H9 (cell line): ENCODE data around the gene SUMO2. TPM values are rescaled to one million over a fixed set of nuclear protein-coding genes. Genes with fewer than 3 reads are reported as not detected.

Experiments used
- DNase-seq: peaks from one replicate; pipeline ENCODE4 v3.0.0-alpha.2; 2017
- H2AFZ ChIP-seq: one replicate; pipeline ENCODE4 v1.6.1; 2013; ENCODE audit warnings: mild to moderate bottlenecking, low read length, control low read depth, moderate library complexity
- H2AK5ac ChIP-seq: 2 replicates; pipeline ENCODE4 v1.6.1; 2013; ENCODE audit warnings: low read length, control low read depth, mixed read lengths; ENCODE audit not compliant: insufficient read length
- H2BK120ac ChIP-seq: one replicate; pipeline ENCODE4 v1.6.1; 2013; ENCODE audit warnings: low read depth, mild to moderate bottlenecking, low read length, control low read depth, inconsistent platforms; ENCODE audit not compliant: poor library complexity, severe bottlenecking
- H2BK12ac ChIP-seq: 2 replicates; pipeline ENCODE4 v1.6.1; 2013; ENCODE audit warnings: low read length, control low read depth, mixed read lengths, low read depth; ENCODE audit not compliant: insufficient read length
- H2BK15ac ChIP-seq: 2 replicates; pipeline ENCODE4 v1.6.1; 2013; ENCODE audit warnings: low read depth, low read length, control low read depth
- H2BK20ac ChIP-seq: one replicate; pipeline ENCODE4 v1.6.1; 2013; ENCODE audit warnings: low read depth, mild to moderate bottlenecking, low read length, control low read depth, inconsistent platforms; ENCODE audit not compliant: poor library complexity, severe bottlenecking
- H2BK5ac ChIP-seq: 2 replicates; pipeline ENCODE4 v1.6.1; 2013; ENCODE audit warnings: low read length, control low read depth, mixed read lengths; ENCODE audit not compliant: insufficient read length
- H3K14ac ChIP-seq: 2 replicates; pipeline ENCODE4 v1.6.1; 2013; ENCODE audit warnings: low read length, control low read depth; ENCODE audit not compliant: insufficient read depth
- H3K18ac ChIP-seq: 2 replicates; pipeline ENCODE4 v1.6.1; 2013; ENCODE audit warnings: low read depth, mild to moderate bottlenecking, mixed read lengths, low read length, control low read depth; ENCODE audit not compliant: insufficient read length
- H3K23ac ChIP-seq: 2 replicates; pipeline ENCODE4 v1.6.1; 2013; ENCODE audit warnings: low read length, control low read depth, mixed read lengths, low read depth; ENCODE audit not compliant: insufficient read length
- H3K23me2 ChIP-seq: 2 replicates; pipeline ENCODE4 v1.6.1; 2013; ENCODE audit warnings: low read depth, mild to moderate bottlenecking, mixed read lengths, low read length, control low read depth; ENCODE audit not compliant: insufficient read length, poor library complexity, severe bottlenecking
- H3K27ac ChIP-seq: 2 replicates; pipeline ENCODE4 v1.5.1; 2013; ENCODE audit warnings: low read length, control low read depth, mixed read lengths, low read depth; ENCODE audit not compliant: insufficient read length
- H3K27me3 ChIP-seq: 2 replicates; pipeline ENCODE4 v1.6.1; 2013; ENCODE audit warnings: low read length, control low read depth, inconsistent platforms; ENCODE audit not compliant: insufficient read depth
- H3K4ac ChIP-seq: 2 replicates; pipeline ENCODE4 v1.6.1; 2013; ENCODE audit warnings: low read depth, mild to moderate bottlenecking, control low read depth, inconsistent platforms, low read length, moderate library complexity
- H3K4me1 ChIP-seq: 2 replicates; pipeline ENCODE4 v1.6.1; 2013; ENCODE audit warnings: low read length, control low read depth, inconsistent platforms; ENCODE audit not compliant: insufficient read depth
- H3K4me2 ChIP-seq: 2 replicates; pipeline ENCODE4 v1.6.1; 2013; ENCODE audit warnings: low read length, control low read depth, mixed read lengths; ENCODE audit not compliant: insufficient read length, insufficient read depth
- H3K56ac ChIP-seq: 2 replicates; pipeline ENCODE4 v1.6.1; 2013; ENCODE audit warnings: low read depth, mild to moderate bottlenecking, mixed read lengths, low read length, control low read depth; ENCODE audit not compliant: insufficient read length
- H3K79me1 ChIP-seq: 2 replicates; pipeline ENCODE4 v1.6.1; 2013; ENCODE audit warnings: low read depth, mild to moderate bottlenecking, moderate library complexity, low read length, control low read depth, inconsistent platforms; ENCODE audit not compliant: insufficient read depth, poor library complexity, severe bottlenecking
- H3K79me2 ChIP-seq: 2 replicates; pipeline ENCODE4 v1.6.1; 2013; ENCODE audit warnings: low read length, control low read depth, inconsistent platforms; ENCODE audit not compliant: insufficient read depth
- H3K9ac ChIP-seq: 2 replicates; pipeline ENCODE4 v1.6.1; 2013; ENCODE audit warnings: low read length, control low read depth, mixed read lengths; ENCODE audit not compliant: insufficient read length; ENCODE audit errors: extremely low read depth
- H3K9me3 ChIP-seq: one replicate; pipeline ENCODE4 v1.6.1; 2013; ENCODE audit warnings: low read depth, low read length, inconsistent platforms; ENCODE audit not compliant: control insufficient read depth
- H3T11ph ChIP-seq: one replicate; pipeline ENCODE4 v1.6.1; 2013; ENCODE audit warnings: mild to moderate bottlenecking, low read length, control low read depth, inconsistent platforms
- H4K20me1 ChIP-seq: one replicate; pipeline ENCODE4 v1.6.1; 2013; ENCODE audit not compliant: control insufficient read depth, insufficient read length, insufficient read depth
- H4K5ac ChIP-seq: 2 replicates; pipeline ENCODE4 v1.6.1; 2013; ENCODE audit warnings: low read depth, mild to moderate bottlenecking, mixed read lengths, low read length, control low read depth; ENCODE audit not compliant: insufficient read length
- H4K8ac ChIP-seq: replicated peaks from 2 replicates; pipeline ENCODE4 v1.6.1; 2013; ENCODE audit warnings: low read length, control low read depth, mixed read lengths, low read depth; ENCODE audit not compliant: insufficient read length
- H4K91ac ChIP-seq: 2 replicates; pipeline ENCODE4 v1.6.1; 2013; ENCODE audit warnings: low read depth, mild to moderate bottlenecking, moderate library complexity, mixed read lengths, low read length, control low read depth; ENCODE audit not compliant: insufficient read length
- H3K27ac Mint-ChIP-seq, 3 experiments: 2 replicates in 2 of 3; 3 replicates in 1 of 3; pipeline ENCODE4 v1.8.0; 2020 to 2021; ENCODE audit warnings: mixed read lengths in 3 of 3, mild to moderate bottlenecking in 1 of 3, moderate library complexity in 1 of 3
- H3K27me3 Mint-ChIP-seq: 2 replicates; pipeline ENCODE4 v1.8.0; 2021; ENCODE audit warnings: low read depth, mild to moderate bottlenecking, moderate library complexity, mixed read lengths
- H3K36me3 Mint-ChIP-seq, 3 experiments: 2 replicates in 2 of 3; 3 replicates in 1 of 3; pipeline ENCODE4 v1.8.0; 2020 to 2021; ENCODE audit warnings: low read depth in 3 of 3, mixed read lengths in 3 of 3; ENCODE audit not compliant: insufficient read depth in 1 of 3
- H3K4me1 Mint-ChIP-seq, 2 experiments: 2 replicates each; pipeline ENCODE4 v1.8.0; 2020; ENCODE audit warnings: mixed read lengths in 2 of 2
- H3K4me3 Mint-ChIP-seq, 2 experiments: 2 replicates in 1 of 2; 3 replicates in 1 of 2; pipeline ENCODE4 v1.8.0; 2020 to 2021; ENCODE audit warnings: mild to moderate bottlenecking in 2 of 2, mixed read lengths in 2 of 2, moderate library complexity in 1 of 2
- H3K9me3 Mint-ChIP-seq, 2 experiments: 2 replicates in 1 of 2; 3 replicates in 1 of 2; pipeline ENCODE4 v1.8.0; 2020; ENCODE audit warnings: mild to moderate bottlenecking in 2 of 2, mixed read lengths in 2 of 2, moderate library complexity in 1 of 2
- CTCF ChIP-seq: fragments of 200-600 bp; sonication (generic); conservative IDR thresholded peaks from 3 replicates; pipeline ENCODE4 v1.8.0; 2021; ENCODE audit warnings: antibody characterized with exemption, mild to moderate bottlenecking
- WGBS: extraction: QIAGEN DNeasy Blood & Tissue Kit; methylation state at CpG from one replicate; pipeline ENCODE4 v1.1.7; 2013; ENCODE audit warnings: missing lambda C conversion rate, low lambda C conversion rate, mixed read lengths; ENCODE audit not compliant: insufficient read length; ENCODE audit errors: extremely low coverage; 5-methylcytosine and 5-hydroxymethylcytosine counted together
- total RNA-seq: library from RNA; stranded (reverse); gene quantifications from 2 replicates; pipeline ENCODE4 v1.2.1, GENCODE V29; 2021

Gene SUMO2
- total RNA-seq, 1 experiment from 2014 or later: 813 TPM

DNA sequence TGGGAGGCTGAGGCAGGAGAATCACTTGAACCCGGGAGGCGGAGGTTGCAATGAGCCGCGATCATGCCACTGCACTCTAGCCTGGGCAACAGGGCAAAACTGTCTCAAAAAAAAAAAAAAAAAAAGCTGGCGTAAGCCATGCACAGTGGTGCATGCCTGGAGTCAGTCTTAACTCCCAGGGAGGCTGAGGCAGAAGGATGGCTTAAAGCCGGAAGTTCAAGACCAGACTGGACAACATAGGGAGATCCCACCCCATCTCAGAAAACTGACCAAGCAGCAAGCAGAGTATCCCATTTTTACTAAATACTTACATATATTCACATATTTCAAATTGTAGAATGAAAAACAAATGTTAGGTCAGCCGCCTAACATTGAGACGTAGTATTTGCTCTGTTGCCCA is 55.8 kb downstream of the SUMO2 start:
- Mint-ChIP-seq H3K4me1 (peaks cover 12 to 14% of the 10 kb centered on the region in 2 experiments), H3K4me3 (no peak overlapping the region), H3K9me3 (no peaks in the 10 kb centered on the region; a peak in 1 of 5 replicates), H3K36me3 (peaks cover 6 to 20% (median 17%) of the 10 kb centered on the region in 3 experiments), H3K27me3 (no peaks in the 10 kb centered on the region), H3K27ac (no peak overlapping the region)
- H3K4ac ChIP-seq: no peak overlapping the region
- no peak overlapping the region for H2BK20ac ChIP-seq
- H3K27me3 ChIP-seq: no peaks in the 10 kb centered on the region
- no peak overlapping the region for H2BK15ac ChIP-seq
- no peak overlapping the region for H3K23ac ChIP-seq
- no peak overlapping the region for H3K9ac ChIP-seq
- H4K91ac ChIP-seq: no peak overlapping the region
- H3K18ac ChIP-seq: no peak overlapping the region
- H4K8ac ChIP-seq: no peak overlapping the region
- H3K4me1 ChIP-seq: no peaks in the 10 kb centered on the region
- no peak overlapping the region for H2BK12ac ChIP-seq
- no peak overlapping the region for H2BK120ac ChIP-seq
- H3K14ac ChIP-seq: no peak overlapping the region
- peaks cover 8% of the 10 kb centered on the region for H3K23me2 ChIP-seq
- no peak overlapping the region for H3K56ac ChIP-seq
- TF ChIP-seq CTCF: no peak
- no peak overlapping the region for H3K4me2 ChIP-seq
- H3K27ac ChIP-seq: no peak overlapping the region
- no peak overlapping the region for H4K5ac ChIP-seq
- no peaks in the 10 kb centered on the region for H3K9me3 ChIP-seq
- no peak overlapping the region for H2AK5ac ChIP-seq
- no peaks in the 10 kb centered on the region for H3K79me2 ChIP-seq
- no peak for DNase-seq
- H3T11ph ChIP-seq: no peak overlapping the region
- H2BK5ac ChIP-seq: no peak overlapping the region
- peaks cover 4% of the 10 kb centered on the region for H4K20me1 ChIP-seq
- H3K79me1 ChIP-seq: no peaks in the 10 kb centered on the region
- no CpG with 5 or more reads among the region's 8 CpGs for WGBS
- no peak overlapping the region for H2AFZ ChIP-seq
